Loucy (cell line): Measurements from ENCODE around the gene CELF4.

ENCODE experiments used
- H2AFZ ChIP-seq: fragments of 200-600 bp; sonication (generic); 2 replicates; pipeline ENCODE4 v1.6.0; 2016; ENCODE audit warnings: antibody characterized with exemption, mild to moderate bottlenecking, low read length, moderate library complexity
- H3F3A ChIP-seq: fragments of 200-600 bp; 2 replicates; pipeline ENCODE4 v1.6.0; 2016; ENCODE audit warnings: antibody characterized with exemption, low read depth, mild to moderate bottlenecking
- H3K27me3 ChIP-seq: fragments of 200-600 bp; sonication (generic); 2 replicates; pipeline ENCODE4 v1.6.1; 2014; ENCODE audit warnings: low read length, mild to moderate bottlenecking; ENCODE audit not compliant: insufficient read depth, poor library complexity, severe bottlenecking
- H3K36me3 ChIP-seq: fragments of 200-600 bp; sonication (generic); 2 replicates; pipeline ENCODE4 v1.6.1; 2016; ENCODE audit warnings: low read length; ENCODE audit not compliant: insufficient read depth
- H3K4me1 ChIP-seq: fragments of 200-600 bp; sonication (generic); 2 replicates; pipeline ENCODE4 v1.5.1; 2014; ENCODE audit warnings: low read length, mild to moderate bottlenecking; ENCODE audit not compliant: insufficient read depth, poor library complexity, severe bottlenecking
- H3K4me2 ChIP-seq: fragments of 200-600 bp; sonication (generic); 2 replicates; pipeline ENCODE4 v1.6.0; 2014; ENCODE audit warnings: antibody characterized with exemption, low read length, low read depth, mild to moderate bottlenecking; ENCODE audit not compliant: poor library complexity, severe bottlenecking
- H3K4me3 ChIP-seq: fragments of 200-600 bp; sonication (generic); 2 replicates; pipeline ENCODE4 v1.5.1; 2014; ENCODE audit warnings: low read length, mild to moderate bottlenecking, mixed read lengths; ENCODE audit not compliant: poor library complexity, severe bottlenecking
- H3K79me2 ChIP-seq: fragments of 200-600 bp; sonication (generic); 2 replicates; pipeline ENCODE4 v1.6.1; 2014; ENCODE audit warnings: low read length; ENCODE audit not compliant: insufficient read depth
- H3K9ac ChIP-seq: fragments of 200-600 bp; sonication (generic); 2 replicates; pipeline ENCODE4 v1.6.0; 2014; ENCODE audit warnings: mild to moderate bottlenecking, low read depth, low read length, moderate library complexity; ENCODE audit not compliant: poor library complexity, severe bottlenecking
- H3K9me2 ChIP-seq: fragments of 200-600 bp; sonication (generic); replicated peaks from 2 replicates; pipeline ENCODE4 v1.6.1; 2016; ENCODE audit warnings: low read depth, low read length, mixed read lengths
- H3K9me3 ChIP-seq: fragments of 200-600 bp; sonication (generic); 2 replicates; pipeline ENCODE4 v1.6.1; 2014; ENCODE audit warnings: mild to moderate bottlenecking, antibody characterized with exemption, low read length, low read depth; ENCODE audit not compliant: insufficient read depth
- H4K20me1 ChIP-seq: fragments of 200-600 bp; sonication (generic); 2 replicates; pipeline ENCODE4 v1.6.0; 2014; ENCODE audit warnings: antibody characterized with exemption, low read length, mild to moderate bottlenecking; ENCODE audit not compliant: insufficient read depth, poor library complexity, severe bottlenecking
- CTCF ChIP-seq: fragments of 200-600 bp; sonication (generic); conservative IDR thresholded peaks from 2 replicates; pipeline ENCODE4 v1.5.1; 2014; ENCODE audit warnings: mild to moderate bottlenecking, antibody characterized with exemption, low read length
- EZH2phosphoT487 ChIP-seq: fragments of 200-600 bp; IDR thresholded peaks from 2 replicates; pipeline ENCODE4 v1.6.1; 2018; ENCODE audit warnings: antibody characterized with exemption, mild to moderate bottlenecking, moderate library complexity, borderline replicate concordance

The CELF4 gene

GRCh38 chr18:37346048-37346447, 219.6 kb downstream of the CELF4 start:
- H4K20me1 ChIP-seq = no peaks in the 10 kb centered on the region
- H3K27me3 ChIP-seq = no peaks in the 10 kb centered on the region
- no peaks in the 10 kb centered on the region for H3K79me2 ChIP-seq
- no peak overlapping the region for H3K9ac ChIP-seq
- no peaks in the 10 kb centered on the region for H3K9me2 ChIP-seq
- no peaks in the 10 kb centered on the region for H3F3A ChIP-seq
- peaks cover 8% of the 10 kb centered on the region for H3K4me1 ChIP-seq
- H2AFZ ChIP-seq = no peak overlapping the region
- no peaks in the 10 kb centered on the region for H3K36me3 ChIP-seq
- no peak overlapping the region for H3K4me2 ChIP-seq
- no peak for TF ChIP-seq CTCF
- no peak for TF ChIP-seq EZH2phosphoT487
- no peak overlapping the region for H3K4me3 ChIP-seq
- no peaks in the 10 kb centered on the region for H3K9me3 ChIP-seq

GRCh38 chr18:37343542-37343851, 222.1 kb downstream of the CELF4 start:
- Histone ChIP-seq H3K4me3 (no peak overlapping the region), H3F3A (no peaks in the 10 kb centered on the region), H3K27me3 (no peaks in the 10 kb centered on the region), H3K9me3 (no peaks in the 10 kb centered on the region), H2AFZ (no peak overlapping the region), H3K36me3 (no peaks in the 10 kb centered on the region), H3K9ac (no peak overlapping the region), H4K20me1 (no peaks in the 10 kb centered on the region), H3K4me1 (peaks cover 16% of the 10 kb centered on the region), H3K79me2 (no peaks in the 10 kb centered on the region), H3K9me2 (no peaks in the 10 kb centered on the region), H3K4me2 (no peak overlapping the region)
- TF ChIP-seq EZH2phosphoT487 = no peak
- TF ChIP-seq CTCF = no peak

GRCh38 chr18:37341473-37342086, 224.0 kb downstream of the CELF4 start:
- Histone ChIP-seq H2AFZ (no peak overlapping the region), H3K79me2 (no peaks in the 10 kb centered on the region), H3K36me3 (no peaks in the 10 kb centered on the region), H3K4me3 (no peak overlapping the region), H4K20me1 (no peaks in the 10 kb centered on the region), H3F3A (no peaks in the 10 kb centered on the region), H3K9me3 (no peaks in the 10 kb centered on the region), H3K4me2 (peak overlapping the region; percentile 20), H3K9ac (no peak overlapping the region), H3K4me1 (peaks cover 16% of the 10 kb centered on the region), H3K9me2 (no peaks in the 10 kb centered on the region), H3K27me3 (no peaks in the 10 kb centered on the region)
- TF ChIP-seq EZH2phosphoT487 = no peak
- TF ChIP-seq CTCF = no peak
